PC-3 (cell line): ENCODE data around the gene OLFML2B. TPM values are rescaled to one million over a fixed set of nuclear protein-coding genes. Genes with fewer than 3 reads are reported as not detected.

Source experiments
- ATAC-seq: fragments of 200-7000 bp; cut with Tn5 transposase; 2 replicates; pipeline ENCODE4 v1.9.1; 2020; ENCODE audit warnings: mild to moderate bottlenecking, moderate library complexity
- BruUV-seq: library from RNA; stranded (reverse); fragments of 400-500 nt; replicated peaks from 2 replicates; lab custom pipeline; 2021; lab: Mats Ljungman, UMichigan
- CTCF ChIA-PET: fragments of 300-600 bp; sonication (Branson Sonifier 250); formaldehyde crosslinking; loops from one replicate; lab custom pipeline; 2022; ENCODE audit warnings: antibody characterized with exemption; lab: Charles Lee
- POLR2A ChIA-PET: fragments of 300-600 bp; sonication (Branson Sonifier 250); formaldehyde crosslinking; loops from one replicate; lab custom pipeline; 2022; ENCODE audit warnings: antibody characterized with exemption; ENCODE audit not compliant: unreplicated experiment; lab: Charles Lee
- DNase-seq: peaks from one replicate; pipeline ENCODE4 v3.0.0-alpha.2; 2015
- H2AFZ ChIP-seq: fragments of 300-600 bp; sonication (generic); 2 replicates; pipeline ENCODE4 v1.6.0; 2016; ENCODE audit warnings: antibody characterized with exemption, low read length
- H3F3A ChIP-seq: fragments of 300-600 bp; sonication (generic); one replicate; pipeline ENCODE4 v1.6.0; 2017; ENCODE audit warnings: antibody characterized with exemption, low read length, control low read depth, mild to moderate bottlenecking; ENCODE audit not compliant: unreplicated experiment
- H3K27ac ChIP-seq: fragments of 300-600 bp; sonication (generic); 2 replicates; pipeline ENCODE4 v1.5.1; 2016; ENCODE audit warnings: mild to moderate bottlenecking, low read length
- H3K27me3 ChIP-seq: fragments of 300-600 bp; sonication (generic); 2 replicates; pipeline ENCODE4 v1.6.1; 2016; ENCODE audit warnings: low read length, mixed read lengths
- H3K36me3 ChIP-seq: fragments of 300-600 bp; sonication (generic); 2 replicates; pipeline ENCODE4 v1.6.1; 2016; ENCODE audit warnings: low read depth, mixed run types, low read length, mixed read lengths
- H3K4me1 ChIP-seq: fragments of 300-600 bp; sonication (generic); 2 replicates; pipeline ENCODE4 v1.5.1; 2016; ENCODE audit warnings: low read length; ENCODE audit not compliant: insufficient read depth
- H3K4me2 ChIP-seq: fragments of 300-600 bp; sonication (generic); 2 replicates; pipeline ENCODE4 v1.6.0; 2016; ENCODE audit warnings: low read length
- H3K4me3 ChIP-seq: fragments of 300-600 bp; sonication (generic); 2 replicates; pipeline ENCODE4 v1.5.1; 2016; ENCODE audit warnings: mild to moderate bottlenecking, low read length, mixed read lengths
- H3K79me2 ChIP-seq: fragments of 300-600 bp; sonication (generic); 2 replicates; pipeline ENCODE4 v1.6.1; 2017; ENCODE audit warnings: low read length, mixed read lengths
- H3K9ac ChIP-seq: fragments of 300-600 bp; sonication (generic); 2 replicates; pipeline ENCODE4 v1.6.0; 2016; ENCODE audit warnings: mild to moderate bottlenecking, low read length
- H3K9me2 ChIP-seq: fragments of 300-600 bp; sonication (generic); replicated peaks from 2 replicates; pipeline ENCODE4 v1.6.1; 2016; ENCODE audit warnings: mixed run types, low read length, mixed read lengths
- H3K9me3 ChIP-seq: fragments of 300-600 bp; sonication (generic); 2 replicates; pipeline ENCODE4 v1.6.1; 2016; ENCODE audit warnings: low read length, mixed read lengths
- H4K20me1 ChIP-seq: fragments of 300-600 bp; sonication (generic); 2 replicates; pipeline ENCODE4 v1.6.1; 2016; ENCODE audit warnings: low read length, mixed read lengths
- EZH2 ChIP-seq: fragments of 300-600 bp; sonication (generic); IDR thresholded peaks from one replicate; pipeline ENCODE4 v1.6.1; 2017; ENCODE audit warnings: antibody characterized with exemption, mild to moderate bottlenecking, low read length; ENCODE audit not compliant: unreplicated experiment
- EZH2phosphoT487 ChIP-seq: fragments of 300-600 bp; sonication (generic); IDR thresholded peaks from 2 replicates; pipeline ENCODE4 v1.6.1; 2018; ENCODE audit warnings: mild to moderate bottlenecking, antibody characterized with exemption, low read length, borderline replicate concordance
- intact Hi-C: fragments of 100-400 bp; cut with micrococcal nuclease; formaldehyde crosslinking; loops from 2 replicates; pipeline ENCODE4 v1.9.0; 2023
- total RNA-seq: library from RNA; depleted of rRNA; stranded (reverse); fragments of >200 nt; gene quantifications from 2 replicates; pipeline ENCODE4 v1.2.3, GENCODE V29; 2014
- TF ChIP-seq, protein P1 (sequence below): fragments of 300-600 bp; sonication (generic); conservative IDR thresholded peaks from 2 replicates; pipeline ENCODE4 v1.5.1; 2017; ENCODE audit warnings: antibody characterized with exemption, low read depth, mild to moderate bottlenecking, low read length

OLFML2B gene
- total RNA-seq, 1 experiment from 2014 or later, result 1.4 TPM

DNA sequence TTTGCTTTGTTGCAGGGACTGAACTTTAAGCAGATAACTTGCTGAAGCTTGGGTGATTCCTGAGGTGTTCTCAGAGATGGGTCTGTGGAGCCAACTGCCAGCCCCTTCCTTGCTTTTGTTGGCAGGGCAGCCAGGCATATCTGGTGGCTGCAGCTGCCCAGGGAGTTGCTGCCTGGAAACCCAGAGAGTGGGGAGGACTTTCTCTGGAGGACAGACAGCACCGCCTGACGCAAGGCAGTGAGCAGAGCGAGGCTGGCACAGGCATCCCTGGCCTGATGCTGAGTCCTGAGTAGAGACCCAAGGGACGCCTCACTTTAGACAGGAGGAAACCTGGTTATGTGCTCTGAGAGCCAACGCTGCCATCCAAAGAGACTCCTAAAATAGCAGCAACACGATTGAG is 9.8 kb upstream of the OLFML2B start:
- CTCF ChIA-PET, result no interaction called here
- POLR2A ChIA-PET, result no interaction called here
- no peak for ATAC-seq

DNA sequence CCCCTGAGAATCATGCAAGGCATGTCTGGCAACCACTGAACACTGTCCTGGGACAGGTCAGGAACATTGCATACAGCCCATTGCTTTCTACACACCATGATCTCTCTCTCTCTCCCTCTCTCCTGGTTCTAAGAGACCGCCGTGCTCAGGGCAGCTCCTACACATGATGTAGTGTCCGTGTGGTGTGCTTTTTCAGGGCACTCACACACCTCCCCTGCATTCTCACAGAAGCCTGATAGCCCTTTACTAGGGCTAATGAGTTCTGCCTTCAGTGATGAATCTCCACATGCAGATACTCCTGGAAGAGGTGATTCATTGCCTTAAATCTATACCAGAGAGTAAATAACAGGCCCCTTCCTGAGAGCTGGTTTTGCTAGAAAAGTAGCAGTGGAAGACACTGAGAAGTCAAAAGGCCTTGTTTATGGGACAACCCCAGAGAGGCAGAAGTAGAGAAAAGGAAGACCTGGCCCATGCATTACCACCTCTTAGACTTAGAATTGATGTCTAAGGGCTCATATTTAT is 7.2 kb upstream of the OLFML2B start:
- ChIA-PET CTCF (no interaction called here), POLR2A (interaction anchor here (0.6 kb wide), 1 partner anchor 162 kb away, joined by 5 read pairs; no protein-coding TSS in a partner anchor)
- Histone ChIP-seq H3K9me3 (no peaks in the 10 kb centered on the region), H3F3A (no peaks in the 10 kb centered on the region), H3K27me3 (no peaks in the 10 kb centered on the region), H3K36me3 (no peaks in the 10 kb centered on the region), H2AFZ (no peak overlapping the region), H4K20me1 (no peaks in the 10 kb centered on the region), H3K27ac (no peak overlapping the region), H3K4me2 (no peak overlapping the region), H3K9me2 (no peaks in the 10 kb centered on the region), H3K4me3 (no peak overlapping the region), H3K79me2 (no peaks in the 10 kb centered on the region), H3K9ac (no peak overlapping the region), H3K4me1 (peaks cover 17% of the 10 kb centered on the region)
- BruUV-seq, result no TSS peak
- intact Hi-C loops, result no loop called here
- peak; percentile 79 for ATAC-seq
- TF ChIP-seq, protein P1, sequence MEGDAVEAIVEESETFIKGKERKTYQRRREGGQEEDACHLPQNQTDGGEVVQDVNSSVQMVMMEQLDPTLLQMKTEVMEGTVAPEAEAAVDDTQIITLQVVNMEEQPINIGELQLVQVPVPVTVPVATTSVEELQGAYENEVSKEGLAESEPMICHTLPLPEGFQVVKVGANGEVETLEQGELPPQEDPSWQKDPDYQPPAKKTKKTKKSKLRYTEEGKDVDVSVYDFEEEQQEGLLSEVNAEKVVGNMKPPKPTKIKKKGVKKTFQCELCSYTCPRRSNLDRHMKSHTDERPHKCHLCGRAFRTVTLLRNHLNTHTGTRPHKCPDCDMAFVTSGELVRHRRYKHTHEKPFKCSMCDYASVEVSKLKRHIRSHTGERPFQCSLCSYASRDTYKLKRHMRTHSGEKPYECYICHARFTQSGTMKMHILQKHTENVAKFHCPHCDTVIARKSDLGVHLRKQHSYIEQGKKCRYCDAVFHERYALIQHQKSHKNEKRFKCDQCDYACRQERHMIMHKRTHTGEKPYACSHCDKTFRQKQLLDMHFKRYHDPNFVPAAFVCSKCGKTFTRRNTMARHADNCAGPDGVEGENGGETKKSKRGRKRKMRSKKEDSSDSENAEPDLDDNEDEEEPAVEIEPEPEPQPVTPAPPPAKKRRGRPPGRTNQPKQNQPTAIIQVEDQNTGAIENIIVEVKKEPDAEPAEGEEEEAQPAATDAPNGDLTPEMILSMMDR, result no peak
- TF ChIP-seq EZH2phosphoT487 (no peak), EZH2 (no peak)
- peak; percentile 59 for DNase-seq

More for the DNA sequence above, 9.8 kb upstream of the OLFML2B start:
- no peak overlapping the region for H3K9ac ChIP-seq
- H3K9me3 ChIP-seq, result no peaks in the 10 kb centered on the region
- DNase-seq, result no peak
- H3K27ac ChIP-seq, result no peak overlapping the region
- no peaks in the 10 kb centered on the region for H4K20me1 ChIP-seq
- H3F3A ChIP-seq, result no peaks in the 10 kb centered on the region
- H3K9me2 ChIP-seq, result no peaks in the 10 kb centered on the region
- no peaks in the 10 kb centered on the region for H3K36me3 ChIP-seq
- intact Hi-C loops, result no loop called here
- BruUV-seq, result no TSS peak
- H3K4me3 ChIP-seq, result no peak overlapping the region
- no peaks in the 10 kb centered on the region for H3K27me3 ChIP-seq
- no peaks in the 10 kb centered on the region for H3K79me2 ChIP-seq
- TF ChIP-seq, protein P1, result no peak
- TF ChIP-seq EZH2phosphoT487 (no peak), EZH2 (no peak)
- H3K4me1 ChIP-seq, result peaks cover 24% of the 10 kb centered on the region
- H2AFZ ChIP-seq, result no peak overlapping the region
- H3K4me2 ChIP-seq, result no peak overlapping the region

DNA sequence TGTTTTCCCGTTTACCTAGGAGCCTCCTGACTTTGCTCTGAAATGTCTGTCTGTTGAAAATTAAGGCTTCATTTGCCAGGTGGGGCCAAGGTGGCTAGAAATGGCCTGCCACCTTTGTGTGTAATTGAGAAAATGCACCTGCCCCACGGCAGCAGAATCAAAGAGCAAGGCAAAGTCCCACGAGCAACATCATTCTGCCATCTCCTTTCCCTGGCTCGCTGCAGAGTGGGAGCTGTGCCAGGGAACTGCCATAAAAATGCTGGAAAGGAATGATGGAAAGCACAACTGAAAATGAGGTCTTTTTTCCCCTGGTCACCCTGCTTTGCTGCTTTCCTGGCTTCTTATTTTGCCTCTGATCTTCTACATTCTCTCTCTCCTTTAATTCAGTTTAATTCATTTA is 5.5 kb upstream of the OLFML2B start:
- Histone ChIP-seq H3K4me2 (no peak overlapping the region), H3K4me3 (no peak overlapping the region), H3K9ac (no peak overlapping the region), H3K79me2 (no peaks in the 10 kb centered on the region), H3K27me3 (no peaks in the 10 kb centered on the region), H3K9me3 (no peaks in the 10 kb centered on the region), H2AFZ (no peak overlapping the region), H3F3A (no peaks in the 10 kb centered on the region), H3K36me3 (no peaks in the 10 kb centered on the region), H3K9me2 (no peaks in the 10 kb centered on the region), H3K27ac (no peak overlapping the region), H4K20me1 (no peaks in the 10 kb centered on the region), H3K4me1 (peaks cover 14% of the 10 kb centered on the region; the same call in 1 of the 2 replicates)
- POLR2A ChIA-PET, result no interaction called here
- CTCF ChIA-PET, result no interaction called here
- BruUV-seq, result no TSS peak
- intact Hi-C loops, result no loop called here
- TF ChIP-seq, protein P1, result no peak
- TF ChIP-seq EZH2, result no peak
- no peak for TF ChIP-seq EZH2phosphoT487
- ATAC-seq (no peak), DNase-seq (no peak)
